Transverse colon (tissue), 4 donors: Measurements from ENCODE around the gene CD300H.

ENCODE experiments used
- EP300 ChIP-seq: sonication (generic); formaldehyde crosslinking; IDR thresholded peaks from one replicate; pipeline ENCODE4 v1.6.1; 2017; ENCODE audit warnings: antibody characterized with exemption, low read depth
- POLR2A ChIP-seq: fragments of 450-650 bp; IDR thresholded peaks from one replicate; pipeline ENCODE4 v1.6.1; 2016; ENCODE audit warnings: antibody characterized with exemption, mild to moderate bottlenecking, moderate library complexity
- POLR2AphosphoS5 ChIP-seq, 3 donors: sonication (generic); formaldehyde crosslinking; IDR thresholded peaks; one replicate each; pipeline ENCODE4 v1.6.1; 2016; ENCODE audit warnings: antibody characterized with exemption in 3 of 3
- TF ChIP-seq, protein P1 (sequence below), 5 experiments: fragments of 200-600 bp in 3 of 5; fragments of 450-650 bp in 2 of 5; sonication (generic) in 3 of 5; IDR thresholded peaks; 1 replicate in 2 of 5; 2 replicates in 3 of 5; pipeline ENCODE4 v1.5.1; 2016 to 2017; ENCODE audit warnings: antibody characterized with exemption in 5 of 5, inconsistent platforms in 3 of 5, mild to moderate bottlenecking in 2 of 5, moderate library complexity in 1 of 5

DNA sequence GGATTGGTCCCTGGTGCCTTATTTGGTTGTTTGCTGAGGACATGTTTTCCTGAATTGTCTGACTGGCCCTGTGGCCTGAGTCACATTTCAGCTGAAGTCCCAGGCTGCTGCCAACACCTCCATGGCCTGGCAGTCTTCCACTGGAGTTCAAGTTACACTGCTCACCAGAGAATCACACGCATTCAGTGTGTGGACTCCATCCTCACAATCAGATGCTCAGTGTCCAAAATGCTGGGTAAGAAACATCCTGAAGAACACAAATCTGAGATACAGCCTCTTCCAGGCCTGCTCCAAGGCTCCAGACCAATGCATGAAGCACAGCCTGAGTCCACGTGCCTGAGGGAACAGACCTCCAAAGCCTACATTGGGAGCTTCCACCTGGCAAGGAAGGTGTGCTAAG lies 55.3 kb downstream of the CD300H start:
- TF ChIP-seq EP300 = no peak
- TF ChIP-seq, protein P1, sequence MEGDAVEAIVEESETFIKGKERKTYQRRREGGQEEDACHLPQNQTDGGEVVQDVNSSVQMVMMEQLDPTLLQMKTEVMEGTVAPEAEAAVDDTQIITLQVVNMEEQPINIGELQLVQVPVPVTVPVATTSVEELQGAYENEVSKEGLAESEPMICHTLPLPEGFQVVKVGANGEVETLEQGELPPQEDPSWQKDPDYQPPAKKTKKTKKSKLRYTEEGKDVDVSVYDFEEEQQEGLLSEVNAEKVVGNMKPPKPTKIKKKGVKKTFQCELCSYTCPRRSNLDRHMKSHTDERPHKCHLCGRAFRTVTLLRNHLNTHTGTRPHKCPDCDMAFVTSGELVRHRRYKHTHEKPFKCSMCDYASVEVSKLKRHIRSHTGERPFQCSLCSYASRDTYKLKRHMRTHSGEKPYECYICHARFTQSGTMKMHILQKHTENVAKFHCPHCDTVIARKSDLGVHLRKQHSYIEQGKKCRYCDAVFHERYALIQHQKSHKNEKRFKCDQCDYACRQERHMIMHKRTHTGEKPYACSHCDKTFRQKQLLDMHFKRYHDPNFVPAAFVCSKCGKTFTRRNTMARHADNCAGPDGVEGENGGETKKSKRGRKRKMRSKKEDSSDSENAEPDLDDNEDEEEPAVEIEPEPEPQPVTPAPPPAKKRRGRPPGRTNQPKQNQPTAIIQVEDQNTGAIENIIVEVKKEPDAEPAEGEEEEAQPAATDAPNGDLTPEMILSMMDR (IDR thresholded peaks at IDR 0.05) = no peak
- TF ChIP-seq POLR2AphosphoS5 (IDR thresholded peaks at IDR 0.05) = no peak
- no peak for TF ChIP-seq POLR2A
